PFSK-1 (cell line): ENCODE results near the gene SCRG1.

ENCODE experiments used
- FOXP2 ChIP-seq: optimal IDR thresholded peaks from 2 replicates; pipeline ENCODE3; 2011; ENCODE audit warnings: borderline replicate concordance, control low read depth, inconsistent platforms; ENCODE audit not compliant: insufficient read depth; ENCODE audit errors: extremely low read length, extremely low read depth
- POLR2AphosphoS5 ChIP-seq: IDR thresholded peaks from 2 replicates; pipeline ENCODE4 v1.6.1; 2012; ENCODE audit warnings: low read depth, mild to moderate bottlenecking, control low read depth, low read length, moderate library complexity
- REST ChIP-seq, 2 experiments: IDR thresholded peaks; 2 replicates each; pipeline versions ENCODE4 v1.6.1 to v1.8.0; 2011 to 2012; ENCODE audit warnings: low read depth in 2 of 2, low read length in 2 of 2, control low read depth in 1 of 2, inconsistent platforms in 1 of 2, mild to moderate bottlenecking in 1 of 2, moderate library complexity in 1 of 2; ENCODE audit not compliant: insufficient read depth in 1 of 2
- SIN3A ChIP-seq: IDR thresholded peaks from 2 replicates; pipeline ENCODE4 v1.6.1; 2012; ENCODE audit warnings: mild to moderate bottlenecking, low read length, moderate library complexity, borderline replicate concordance; ENCODE audit not compliant: insufficient read depth
- TAF1 ChIP-seq: IDR thresholded peaks from 2 replicates; pipeline ENCODE4 v1.6.1; 2012; ENCODE audit warnings: low read length, control low read depth, borderline replicate concordance; ENCODE audit not compliant: insufficient read depth

- TF ChIP-seq REST (IDR thresholded peaks at IDR 0.05; ENCODE audit: insufficient read depth in 1 of 2, low read depth in 2 of 2, low read length in 2 of 2) (no peak), POLR2AphosphoS5 (no peak), FOXP2 (no peak), TAF1 (no peak), SIN3A (no peak)
Observed at GRCh38 chr4:173405840-173406606, 7.1 kb upstream of the SCRG1 start.
